ENCODE data around the gene CMTM5. TPM values are rescaled to one million over a fixed set of nuclear protein-coding genes. Genes with fewer than 3 reads are reported as not detected.
A peak's percentile ranks its signal among the peaks of the same experiment; 100 is the strongest.

CMTM5 gene, protein sequence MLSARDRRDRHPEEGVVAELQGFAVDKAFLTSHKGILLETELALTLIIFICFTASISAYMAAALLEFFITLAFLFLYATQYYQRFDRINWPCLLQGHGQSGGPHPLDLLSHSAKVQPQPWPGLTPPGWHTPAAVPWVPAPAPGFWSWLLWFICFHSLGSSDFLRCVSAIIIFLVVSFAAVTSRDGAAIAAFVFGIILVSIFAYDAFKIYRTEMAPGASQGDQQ
- total RNA-seq, result not detected in 2 replicates

DNA sequence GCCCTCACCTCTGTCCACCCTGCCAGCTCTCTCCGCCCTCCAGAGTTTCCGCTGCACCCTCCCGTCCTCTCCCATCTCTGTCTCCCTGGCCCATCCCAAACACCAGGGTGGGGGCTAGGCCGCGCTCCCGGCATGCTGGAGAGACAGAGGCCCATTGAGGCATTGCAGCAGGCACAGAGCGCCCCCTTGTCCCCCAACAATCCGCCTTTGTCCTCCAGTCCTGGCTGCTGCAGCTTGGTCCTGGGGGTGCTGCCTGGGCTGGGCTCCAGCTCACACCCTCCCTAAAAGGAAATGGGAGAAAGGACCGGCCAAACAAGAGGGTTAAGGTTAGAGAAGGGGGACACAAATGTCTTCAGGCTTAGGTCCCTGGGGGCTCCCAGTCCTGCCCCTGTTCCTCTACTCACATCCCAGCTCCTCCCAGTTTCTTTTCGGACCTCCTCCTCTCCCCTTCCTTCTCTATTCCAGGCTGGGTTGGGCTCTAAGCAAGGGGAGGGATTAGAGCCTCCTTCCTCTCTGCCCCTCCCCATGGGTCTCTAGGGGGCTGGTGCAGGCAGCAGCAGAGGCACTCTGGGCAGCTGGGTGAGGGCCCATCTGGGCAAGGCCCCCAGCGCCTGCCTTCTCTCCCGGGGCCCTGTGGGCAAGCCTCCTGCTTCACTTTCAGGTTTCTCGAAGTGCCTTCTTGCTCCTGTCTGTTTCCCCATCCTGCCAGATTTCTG, at the start of gene CMTM5:
TSS of gene CMTM5 (plus strand) at position 565 of the 716 bp plus-strand sequence. CDS start 206 bp downstream, outside the sequence.
- intact Hi-C loops (cut with micrococcal nuclease), result no loop called here
- DNase-seq (ENCODE audit: low spot score), result no peak
- no peak within 1 kb of the TSS for H3K4me3 Mint-ChIP-seq

DNA sequence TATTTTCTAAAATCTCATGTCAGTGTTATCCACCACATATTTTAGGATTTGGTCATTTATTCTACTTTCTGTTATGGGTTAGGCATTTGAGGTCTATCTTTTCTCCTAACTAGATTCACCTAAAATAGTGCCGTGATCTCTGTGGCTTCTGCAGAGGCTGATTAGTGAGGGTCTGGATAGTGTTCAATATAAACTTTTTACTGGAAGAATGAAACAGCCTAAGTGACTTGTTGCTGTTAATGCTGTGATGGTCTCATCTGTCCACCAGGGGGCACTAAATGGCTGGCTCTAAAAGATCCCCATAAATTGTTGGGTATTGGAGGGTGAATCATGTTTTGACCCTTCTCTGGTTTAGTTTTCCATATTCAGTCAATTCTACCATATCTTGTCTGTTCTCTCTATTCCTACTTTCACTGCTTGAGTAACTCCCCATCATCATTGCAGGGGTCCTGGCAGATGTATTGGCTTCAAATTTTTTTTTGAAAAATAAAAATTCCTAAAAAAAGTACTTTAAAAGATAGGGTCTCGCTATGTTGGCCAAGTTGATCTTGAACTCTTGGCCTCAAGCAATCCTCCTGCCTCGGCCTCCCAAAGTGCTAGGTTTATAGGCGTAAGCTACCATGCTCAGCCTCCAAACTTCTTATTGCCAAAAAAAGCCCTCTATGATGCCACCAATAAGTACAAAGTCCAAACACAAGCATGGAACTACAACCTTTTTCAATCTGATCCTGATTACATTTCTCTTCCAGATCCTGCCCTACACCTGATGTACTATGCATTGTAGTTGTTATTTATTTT, 48.7 kb upstream of the CMTM5 start:
- DNase-seq (ENCODE audit: low spot score), result peak; percentile 47
- peaks cover 4% of the 10 kb centered on the region for H3K4me1 Mint-ChIP-seq (ENCODE audit: low read depth)
- H3K27ac Mint-ChIP-seq, result no peak overlapping the region
- H3K36me3 Mint-ChIP-seq (ENCODE audit: low read depth), result peaks cover 25% of the 10 kb centered on the region
- no peak overlapping the region for H3K4me3 Mint-ChIP-seq
- peaks cover under 1% of the 10 kb centered on the region for H3K27me3 Mint-ChIP-seq (ENCODE audit: insufficient read depth)
- intact Hi-C loops (cut with micrococcal nuclease), result loop anchor here (1.0 to 10.0 kb wide), 8 partner anchors 25 to 1107 kb away; partner anchors contain the start of genes DCAF11, EMC9, NGDN and NRL
- no peaks in the 10 kb centered on the region for H3K9me3 Mint-ChIP-seq

More for the DNA sequence above, at the start of gene CMTM5:
- Mint-ChIP-seq H3K4me1 (ENCODE audit: low read depth) (no peaks in the 10 kb centered on the region), H3K27ac (no peak within 1 kb of the TSS), H3K36me3 (ENCODE audit: low read depth) (no peaks in the 10 kb centered on the region), H3K9me3 (no peaks in the 10 kb centered on the region), H3K27me3 (ENCODE audit: insufficient read depth) (peaks cover 2% of the 10 kb centered on the region)

DNA sequence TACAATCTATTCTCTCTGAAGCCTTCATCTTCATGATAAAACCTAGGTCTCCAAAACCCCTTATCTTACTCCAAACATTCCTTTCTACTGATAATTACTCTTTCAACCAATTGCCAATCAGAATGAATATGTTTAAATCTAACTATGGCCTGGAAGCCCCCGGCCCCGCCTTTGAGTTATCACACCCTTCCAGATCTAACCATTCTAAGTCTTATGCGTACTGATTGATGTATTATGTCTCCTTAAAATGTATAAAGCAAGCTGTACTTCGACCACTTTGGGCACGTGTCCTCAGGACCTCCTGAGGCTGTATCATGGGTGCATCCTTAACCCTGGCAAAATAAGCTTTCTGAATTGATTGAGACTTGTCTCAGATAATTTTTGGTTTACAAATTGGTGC, 41.2 kb upstream of the CMTM5 start:
- Mint-ChIP-seq H3K4me1 (ENCODE audit: low read depth) (no peaks in the 10 kb centered on the region), H3K27ac (no peak overlapping the region), H3K4me3 (no peak overlapping the region), H3K27me3 (ENCODE audit: insufficient read depth) (peaks cover 27% of the 10 kb centered on the region), H3K36me3 (ENCODE audit: low read depth) (no peaks in the 10 kb centered on the region), H3K9me3 (no peaks in the 10 kb centered on the region)
- DNase-seq (ENCODE audit: low spot score), result no peak
- intact Hi-C loops (cut with micrococcal nuclease), result no loop called here

DNA sequence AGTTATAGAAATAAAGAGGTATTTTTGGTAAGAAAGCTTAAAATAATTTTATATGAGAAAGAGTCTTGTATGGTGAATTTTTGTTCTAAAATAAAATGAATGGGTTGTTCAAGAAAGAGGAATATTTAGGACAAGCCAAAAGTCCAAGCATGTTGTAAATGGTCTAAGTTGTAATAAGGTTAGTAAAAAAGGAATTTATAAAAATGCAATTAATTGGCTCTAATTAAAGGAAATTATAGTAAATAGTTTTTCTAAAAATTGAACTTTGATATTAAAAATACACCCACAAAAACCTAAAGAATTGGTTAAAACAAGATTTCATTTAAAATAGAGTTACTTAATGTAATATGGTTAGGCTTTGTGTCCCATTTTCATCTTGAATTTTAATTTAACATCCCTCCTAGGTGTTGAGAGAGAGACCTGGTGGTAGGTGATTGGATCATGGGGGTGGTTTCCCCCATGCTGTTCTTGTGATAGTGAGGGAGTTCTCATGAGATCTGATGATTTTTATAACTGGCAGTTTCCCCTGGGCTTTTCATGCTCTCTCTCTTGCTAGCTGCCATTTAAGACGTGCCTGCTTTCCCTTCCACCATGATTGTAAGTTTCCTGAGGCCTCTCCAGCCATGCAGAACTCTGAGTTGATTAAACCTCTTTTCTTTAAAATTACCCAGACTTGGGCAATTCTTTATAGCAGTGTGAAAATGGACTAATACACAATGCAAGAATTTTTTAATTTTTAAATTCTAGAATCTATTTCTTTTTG, 37.2 kb upstream of the CMTM5 start:
- intact Hi-C loops (cut with micrococcal nuclease), result no loop called here
- H3K4me1 Mint-ChIP-seq (ENCODE audit: low read depth), result no peaks in the 10 kb centered on the region
- H3K27ac Mint-ChIP-seq, result no peak overlapping the region
- H3K9me3 Mint-ChIP-seq, result no peaks in the 10 kb centered on the region
- H3K27me3 Mint-ChIP-seq (ENCODE audit: insufficient read depth), result peaks cover 36% of the 10 kb centered on the region
- H3K36me3 Mint-ChIP-seq (ENCODE audit: low read depth), result no peaks in the 10 kb centered on the region
- DNase-seq (ENCODE audit: low spot score), result no peak
- H3K4me3 Mint-ChIP-seq, result no peak overlapping the region

DNA sequence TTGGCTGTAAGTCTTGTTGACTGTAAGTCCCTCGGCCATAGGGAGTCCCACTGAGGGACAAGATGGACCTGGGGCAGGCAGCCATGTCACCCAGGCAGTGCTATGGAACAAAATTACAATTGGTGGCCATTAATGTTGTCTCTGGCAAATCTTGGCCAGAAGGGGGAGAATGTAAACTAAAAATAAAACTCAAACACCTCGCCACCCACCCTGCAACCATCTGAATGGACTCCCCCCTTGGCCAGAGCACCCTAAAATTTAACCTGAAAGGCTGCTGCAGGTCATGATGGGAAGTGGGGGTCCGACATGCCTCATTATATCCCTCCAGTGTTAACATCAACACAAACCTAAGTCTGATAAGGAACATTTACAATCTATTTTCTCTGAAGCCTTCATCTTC, 32.4 kb upstream of the CMTM5 start:
- no peaks in the 10 kb centered on the region for H3K4me1 Mint-ChIP-seq (ENCODE audit: low read depth)
- intact Hi-C loops (cut with micrococcal nuclease), result no loop called here

DNA sequence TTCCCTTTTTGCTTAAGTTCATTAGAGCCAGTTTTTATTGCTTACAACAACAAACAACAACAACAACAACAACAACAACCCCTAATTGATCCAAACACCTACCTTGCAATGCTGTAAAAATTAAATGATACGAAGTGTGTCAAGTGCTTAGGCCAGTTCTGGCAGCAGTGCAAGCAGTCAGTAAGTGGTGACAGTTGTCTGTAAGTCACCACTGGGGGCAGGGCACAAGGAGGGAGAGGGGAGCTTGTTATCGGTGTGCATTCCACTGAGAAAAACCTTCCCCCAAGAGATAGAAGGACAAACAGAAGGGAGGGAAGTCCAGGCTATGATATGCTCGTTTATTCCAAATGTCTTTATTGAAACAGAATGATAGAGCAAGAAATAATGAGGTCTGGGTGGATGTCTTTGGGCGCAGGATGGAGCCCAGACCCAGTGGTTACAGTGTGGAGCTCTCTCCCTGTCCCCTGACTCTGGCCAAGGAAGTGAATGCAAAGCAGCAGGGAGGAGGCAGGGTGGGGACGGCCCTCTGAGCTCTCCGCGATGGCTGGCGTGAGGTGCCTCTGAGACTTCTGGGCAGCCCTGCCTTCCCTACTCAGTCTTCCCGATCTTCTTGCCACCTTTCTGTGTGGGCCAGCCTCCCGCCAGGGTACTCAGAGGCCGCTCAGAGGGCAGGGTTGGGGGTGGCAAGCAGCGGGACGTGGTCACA, 30.7 kb upstream of the CMTM5 start:
- intact Hi-C loops (cut with micrococcal nuclease), result no loop called here
- Mint-ChIP-seq H3K9me3 (no peaks in the 10 kb centered on the region), H3K4me1 (ENCODE audit: low read depth) (no peaks in the 10 kb centered on the region), H3K27me3 (ENCODE audit: insufficient read depth) (peaks cover 25% of the 10 kb centered on the region), H3K4me3 (no peak overlapping the region), H3K27ac (no peak overlapping the region), H3K36me3 (ENCODE audit: low read depth) (no peaks in the 10 kb centered on the region)
- no peak for DNase-seq (ENCODE audit: low spot score)

More for the DNA sequence above, 32.4 kb upstream of the CMTM5 start:
- Mint-ChIP-seq H3K27me3 (ENCODE audit: insufficient read depth) (peaks cover 21% of the 10 kb centered on the region), H3K36me3 (ENCODE audit: low read depth) (no peaks in the 10 kb centered on the region), H3K9me3 (no peaks in the 10 kb centered on the region), H3K27ac (no peak overlapping the region), H3K4me3 (no peak overlapping the region)
- no peak for DNase-seq (ENCODE audit: low spot score)

DNA sequence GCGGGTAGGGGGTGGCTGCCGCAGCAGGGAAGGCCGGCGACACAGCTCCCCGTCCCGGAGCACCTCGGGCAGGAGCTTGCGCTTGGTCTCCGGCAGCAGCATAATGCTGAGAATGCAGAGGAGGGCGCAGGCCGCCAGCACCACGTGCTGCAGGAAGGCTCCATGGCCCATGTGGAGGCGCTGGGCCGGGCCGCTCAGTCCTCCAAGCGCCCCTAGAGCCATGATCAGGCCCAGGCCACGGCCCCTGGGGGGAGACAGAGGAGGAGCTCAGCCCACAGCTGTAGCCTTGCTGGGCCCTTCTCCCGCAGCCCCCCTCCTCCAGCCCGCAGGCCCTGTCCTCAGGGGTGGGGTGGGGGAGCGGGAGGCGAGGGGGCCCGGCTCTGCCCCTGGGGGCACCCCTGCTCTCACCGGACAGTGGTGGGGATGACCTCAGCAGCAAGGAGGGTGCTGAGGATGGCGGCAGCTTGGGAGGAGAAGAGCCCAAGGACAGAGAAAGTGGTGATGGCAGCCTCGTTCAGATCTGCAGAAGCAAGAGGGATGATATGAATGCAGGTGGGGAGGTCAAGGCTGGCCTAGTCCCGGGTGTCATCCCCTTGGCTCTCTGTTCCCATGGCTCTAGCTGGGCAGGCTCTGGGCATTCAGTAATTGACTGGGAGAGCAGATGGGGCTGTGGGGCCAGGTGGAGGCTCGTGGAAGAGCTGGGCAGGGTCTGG, 30.0 kb upstream of the CMTM5 start:
- H3K4me1 Mint-ChIP-seq (ENCODE audit: low read depth), result no peaks in the 10 kb centered on the region
- H3K9me3 Mint-ChIP-seq, result no peaks in the 10 kb centered on the region
- peaks cover 28% of the 10 kb centered on the region for H3K27me3 Mint-ChIP-seq (ENCODE audit: insufficient read depth)
- intact Hi-C loops (cut with micrococcal nuclease), result no loop called here
- H3K36me3 Mint-ChIP-seq (ENCODE audit: low read depth), result no peaks in the 10 kb centered on the region
- H3K4me3 Mint-ChIP-seq, result no peak overlapping the region
- no peak overlapping the region for H3K27ac Mint-ChIP-seq
- DNase-seq (ENCODE audit: low spot score), result no peak

DNA sequence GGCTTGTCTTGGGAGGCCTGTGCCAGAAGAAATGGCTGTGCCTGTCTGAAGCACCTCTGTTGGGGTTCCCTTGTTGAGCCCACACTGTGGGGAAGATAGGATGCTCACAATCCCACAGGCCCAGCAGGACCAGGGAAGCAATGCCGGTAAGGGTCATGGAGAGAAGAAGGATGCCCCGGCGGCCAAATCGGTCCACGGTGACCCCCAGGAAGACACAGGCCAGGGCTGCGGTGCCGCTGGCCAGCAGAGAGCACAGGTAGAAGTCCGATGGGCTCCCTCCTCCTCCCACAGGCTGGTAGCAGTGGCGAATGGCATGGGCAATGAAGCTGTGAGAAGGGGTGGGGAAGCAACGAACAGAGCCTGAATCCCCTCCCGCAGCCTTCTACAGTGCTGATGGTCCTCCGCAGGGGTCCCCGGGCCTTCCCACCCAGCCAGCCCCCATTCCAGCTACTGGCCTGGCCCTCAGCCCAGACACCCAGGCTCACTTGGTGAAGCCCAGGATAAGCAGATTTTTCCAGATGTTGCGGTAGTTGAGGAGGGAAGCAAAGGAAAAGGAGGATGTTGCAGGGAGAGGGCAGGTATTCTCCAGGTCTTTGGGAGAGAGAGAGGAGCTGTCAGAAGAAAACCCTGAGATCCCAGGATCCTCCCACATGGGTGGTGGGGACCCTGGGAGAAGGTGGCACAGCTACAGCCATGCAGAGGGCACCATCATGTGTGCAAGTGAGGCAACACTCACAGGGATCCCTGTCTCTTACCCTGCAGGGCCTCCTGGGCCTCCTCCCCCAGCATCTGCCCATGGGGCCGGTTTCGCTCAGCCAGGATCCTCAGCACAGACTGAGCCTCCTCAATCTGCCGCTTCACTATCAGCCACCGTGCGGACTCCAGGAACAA, 29.2 kb upstream of the CMTM5 start:
- Mint-ChIP-seq H3K9me3 (no peaks in the 10 kb centered on the region), H3K27ac (no peak overlapping the region), H3K36me3 (ENCODE audit: low read depth) (no peaks in the 10 kb centered on the region), H3K27me3 (ENCODE audit: insufficient read depth) (peaks cover 27% of the 10 kb centered on the region), H3K4me3 (no peak overlapping the region), H3K4me1 (ENCODE audit: low read depth) (no peaks in the 10 kb centered on the region)
- intact Hi-C loops (cut with micrococcal nuclease), result no loop called here
- no peak for DNase-seq (ENCODE audit: low spot score)

DNA sequence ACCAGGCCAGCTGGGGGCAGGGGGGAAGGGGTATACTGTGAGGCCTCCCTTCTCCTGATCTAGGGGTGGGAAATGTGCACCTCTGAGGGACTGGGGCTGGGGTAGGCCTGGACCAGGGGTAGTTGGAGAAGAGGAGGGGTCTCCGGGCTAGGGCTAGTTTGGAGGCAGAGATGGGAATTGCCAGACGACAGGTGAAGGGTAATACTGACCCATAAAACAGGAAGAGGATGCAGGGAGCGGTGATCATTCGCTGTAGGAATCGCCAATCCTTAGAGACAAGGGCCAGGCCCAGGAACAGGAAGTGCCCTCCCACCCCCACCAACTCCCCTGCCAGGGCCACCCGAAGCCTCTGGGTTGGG, 28.6 kb upstream of the CMTM5 start:
- Mint-ChIP-seq H3K4me1 (ENCODE audit: low read depth) (peaks cover 5% of the 10 kb centered on the region), H3K4me3 (no peak overlapping the region), H3K27ac (no peak overlapping the region), H3K27me3 (ENCODE audit: insufficient read depth) (peaks cover 27% of the 10 kb centered on the region), H3K36me3 (ENCODE audit: low read depth) (no peaks in the 10 kb centered on the region), H3K9me3 (no peaks in the 10 kb centered on the region)
- no peak for DNase-seq (ENCODE audit: low spot score)
- intact Hi-C loops (cut with micrococcal nuclease), result no loop called here

DNA sequence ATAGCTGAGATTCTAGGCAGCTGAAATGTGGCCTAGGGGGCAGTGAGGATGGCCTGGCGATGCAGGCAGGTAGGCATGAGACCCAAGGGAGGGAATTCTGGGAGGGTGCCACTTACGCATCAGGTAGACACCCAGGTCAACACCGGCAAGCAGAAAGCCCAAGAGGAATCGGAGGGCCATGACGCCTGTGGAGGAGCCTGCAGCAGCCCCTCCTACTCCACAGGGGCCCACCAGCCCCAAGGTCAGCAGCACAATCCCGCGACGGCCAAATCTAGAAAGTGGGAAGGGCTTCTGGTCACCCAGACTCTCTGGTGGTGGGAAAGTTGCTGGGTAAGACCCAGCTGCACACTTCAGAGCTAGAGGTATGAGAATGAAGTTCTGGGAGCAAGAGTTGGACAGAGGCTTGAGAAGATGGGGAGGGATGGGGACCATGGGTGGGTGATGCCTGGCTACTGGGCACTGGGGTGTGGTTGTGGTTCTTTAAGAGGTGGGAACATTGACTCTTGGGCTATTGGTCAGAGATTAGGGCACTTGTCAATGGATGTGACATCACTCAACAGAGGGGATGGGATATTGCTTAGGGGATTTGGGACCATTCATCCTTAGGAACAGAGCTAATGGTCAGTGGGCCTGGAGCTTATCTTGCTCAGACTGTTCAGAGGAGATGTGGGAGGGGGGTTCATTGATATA, 27.5 kb upstream of the CMTM5 start:
- Mint-ChIP-seq H3K4me1 (ENCODE audit: low read depth) (peaks cover 5% of the 10 kb centered on the region), H3K9me3 (no peaks in the 10 kb centered on the region), H3K27me3 (ENCODE audit: insufficient read depth) (peaks cover 35% of the 10 kb centered on the region), H3K27ac (no peak overlapping the region), H3K4me3 (no peak overlapping the region), H3K36me3 (ENCODE audit: low read depth) (no peaks in the 10 kb centered on the region)
- no peak for DNase-seq (ENCODE audit: low spot score)
- intact Hi-C loops (cut with micrococcal nuclease), result no loop called here

Measured in activated T-helper 1 cell treated with anti-CD3 and anti-CD28 coated beads, Interleukin-12 subunit alpha, Interleukin-12 subunit beta, Interleukin-2, Interleukin-4 antibody, amounts not matched to agents 30 ng/mL and 10 ng/mL and 1 ng/mL, durations not matched to agents 14 hours and 24 hours and 36 hours (primary cell).